Panc1 (cell line): Measurements from ENCODE around the gene SH3BP4.

Experiments used
- POLR2AphosphoS5 ChIP-seq: IDR thresholded peaks from 2 replicates; pipeline ENCODE4 v1.6.1; 2012; ENCODE audit warnings: mild to moderate bottlenecking, low read depth, low read length, moderate library complexity
- TCF7L2 ChIP-seq: IDR thresholded peaks from 2 replicates; pipeline ENCODE4 v1.6.1; 2011; ENCODE audit warnings: mild to moderate bottlenecking, low read depth, low read length, inconsistent platforms
- TF ChIP-seq, protein P1 (sequence below): fragments of 450-650 bp; IDR thresholded peaks from 2 replicates; pipeline ENCODE4 v1.5.1; 2017; ENCODE audit warnings: mild to moderate bottlenecking

DNA sequence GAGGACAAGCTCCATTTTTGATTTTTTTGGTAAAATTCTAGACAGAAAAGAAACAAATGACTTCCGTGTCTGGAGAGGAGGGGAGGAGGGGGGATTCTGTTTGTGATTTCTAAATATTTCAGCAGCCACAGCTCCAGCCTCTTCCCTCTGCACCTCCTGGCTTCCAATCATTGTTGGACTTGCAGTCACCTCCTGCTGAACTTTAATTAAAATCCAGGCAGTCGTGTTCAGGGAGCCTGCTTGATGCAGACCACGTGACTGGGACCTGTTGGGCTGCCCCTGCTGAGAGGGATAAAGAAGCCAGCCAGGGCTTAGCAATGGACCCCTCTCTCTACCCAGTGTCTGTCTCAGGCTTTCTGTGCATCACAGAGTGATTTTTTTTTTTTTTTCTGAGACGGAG is 115.1 kb downstream of the SH3BP4 start:
- TF ChIP-seq, protein P1, sequence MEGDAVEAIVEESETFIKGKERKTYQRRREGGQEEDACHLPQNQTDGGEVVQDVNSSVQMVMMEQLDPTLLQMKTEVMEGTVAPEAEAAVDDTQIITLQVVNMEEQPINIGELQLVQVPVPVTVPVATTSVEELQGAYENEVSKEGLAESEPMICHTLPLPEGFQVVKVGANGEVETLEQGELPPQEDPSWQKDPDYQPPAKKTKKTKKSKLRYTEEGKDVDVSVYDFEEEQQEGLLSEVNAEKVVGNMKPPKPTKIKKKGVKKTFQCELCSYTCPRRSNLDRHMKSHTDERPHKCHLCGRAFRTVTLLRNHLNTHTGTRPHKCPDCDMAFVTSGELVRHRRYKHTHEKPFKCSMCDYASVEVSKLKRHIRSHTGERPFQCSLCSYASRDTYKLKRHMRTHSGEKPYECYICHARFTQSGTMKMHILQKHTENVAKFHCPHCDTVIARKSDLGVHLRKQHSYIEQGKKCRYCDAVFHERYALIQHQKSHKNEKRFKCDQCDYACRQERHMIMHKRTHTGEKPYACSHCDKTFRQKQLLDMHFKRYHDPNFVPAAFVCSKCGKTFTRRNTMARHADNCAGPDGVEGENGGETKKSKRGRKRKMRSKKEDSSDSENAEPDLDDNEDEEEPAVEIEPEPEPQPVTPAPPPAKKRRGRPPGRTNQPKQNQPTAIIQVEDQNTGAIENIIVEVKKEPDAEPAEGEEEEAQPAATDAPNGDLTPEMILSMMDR, result no peak
- no peak for TF ChIP-seq POLR2AphosphoS5
- TF ChIP-seq TCF7L2, result no peak
